AG04450 (cell line): ENCODE measurements around the gene ZNF366. TPM values are rescaled to one million over a fixed set of nuclear protein-coding genes. Genes with fewer than 3 reads are reported as not detected.

Experiments
- CTCF ChIA-PET: fragments of 300-600, 350-600 bp; formaldehyde crosslinking; extraction: SDS; loops from one replicate; lab custom pipeline; 2022; ENCODE audit warnings: antibody characterized with exemption, inconsistent platforms; lab: Charles Lee
- POLR2A ChIA-PET: fragments of 350-600 bp; formaldehyde crosslinking; extraction: SDS; loops from one replicate; lab custom pipeline; 2021; ENCODE audit warnings: antibody characterized with exemption, inconsistent platforms; lab: Yijun Ruan, JAX
- DNase-seq: peaks from one replicate; pipeline ENCODE4 v3.0.0-alpha.2; 2011; ENCODE audit warnings: low read depth, low spot score
- H3K27ac ChIP-seq: one replicate; pipeline ENCODE4 v1.5.1; 2012; ENCODE audit warnings: low read depth, low read length, control low read depth
- H3K27me3 ChIP-seq: one replicate; pipeline ENCODE4 v1.6.0; 2012; ENCODE audit warnings: low read length; ENCODE audit not compliant: control insufficient read depth, insufficient read depth
- H3K4me3 ChIP-seq: 2 replicates; pipeline ENCODE4 v1.5.1; 2011; ENCODE audit warnings: mild to moderate bottlenecking, low read depth, low read length, control low read depth
- H3K9me3 ChIP-seq: 2 replicates; pipeline ENCODE4 v1.5.1; 2012; ENCODE audit warnings: low read length; ENCODE audit not compliant: control insufficient read depth, insufficient read depth
- polyA plus RNA-seq: library from polyadenylated mRNA; depleted of rRNA; stranded (reverse); fragments of >200 nt; gene quantifications from 2 replicates; pipeline ENCODE4 v1.2.3, GENCODE V29; 2011
- TF ChIP-seq, protein P1 (sequence below): IDR thresholded peaks from 2 replicates; pipeline ENCODE4 v1.5.1; 2011; ENCODE audit warnings: low read depth, low read length, control low read depth, inconsistent platforms

The ZNF366 gene
- polyA plus RNA-seq, 1 experiment, result not detected

DNA sequence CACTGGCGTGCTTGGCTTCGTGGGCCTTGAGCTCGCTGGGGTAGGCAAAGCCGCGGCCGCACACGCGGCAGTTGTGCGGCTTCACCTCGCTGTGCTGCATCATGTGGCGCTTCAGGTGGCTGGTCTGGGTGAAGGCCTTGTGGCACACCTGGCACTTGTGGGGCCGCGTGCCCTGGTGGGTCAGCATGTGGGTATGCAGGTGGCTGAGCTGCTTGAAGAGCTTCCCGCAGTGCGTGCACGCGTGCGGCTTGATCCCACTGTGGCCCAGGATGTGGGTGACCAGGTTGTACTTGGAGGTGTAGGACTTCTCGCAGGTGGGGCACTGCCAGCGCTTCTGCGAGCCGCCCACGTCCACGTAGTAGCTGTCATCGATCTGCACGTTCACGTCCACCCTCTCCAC is 46.8 kb downstream of the ZNF366 start:
- POLR2A ChIA-PET, result no interaction called here
- no peak for DNase-seq
- H3K9me3 ChIP-seq, result peaks cover 9% of the 10 kb centered on the region; the same call in 1 of the 2 replicates
- H3K27ac ChIP-seq, result no peak overlapping the region
- no peaks in the 10 kb centered on the region for H3K27me3 ChIP-seq
- CTCF ChIA-PET, result no interaction called here
- TF ChIP-seq, protein P1, sequence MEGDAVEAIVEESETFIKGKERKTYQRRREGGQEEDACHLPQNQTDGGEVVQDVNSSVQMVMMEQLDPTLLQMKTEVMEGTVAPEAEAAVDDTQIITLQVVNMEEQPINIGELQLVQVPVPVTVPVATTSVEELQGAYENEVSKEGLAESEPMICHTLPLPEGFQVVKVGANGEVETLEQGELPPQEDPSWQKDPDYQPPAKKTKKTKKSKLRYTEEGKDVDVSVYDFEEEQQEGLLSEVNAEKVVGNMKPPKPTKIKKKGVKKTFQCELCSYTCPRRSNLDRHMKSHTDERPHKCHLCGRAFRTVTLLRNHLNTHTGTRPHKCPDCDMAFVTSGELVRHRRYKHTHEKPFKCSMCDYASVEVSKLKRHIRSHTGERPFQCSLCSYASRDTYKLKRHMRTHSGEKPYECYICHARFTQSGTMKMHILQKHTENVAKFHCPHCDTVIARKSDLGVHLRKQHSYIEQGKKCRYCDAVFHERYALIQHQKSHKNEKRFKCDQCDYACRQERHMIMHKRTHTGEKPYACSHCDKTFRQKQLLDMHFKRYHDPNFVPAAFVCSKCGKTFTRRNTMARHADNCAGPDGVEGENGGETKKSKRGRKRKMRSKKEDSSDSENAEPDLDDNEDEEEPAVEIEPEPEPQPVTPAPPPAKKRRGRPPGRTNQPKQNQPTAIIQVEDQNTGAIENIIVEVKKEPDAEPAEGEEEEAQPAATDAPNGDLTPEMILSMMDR, result no peak
- H3K4me3 ChIP-seq, result no peak overlapping the region

GRCh38 chr5:72459913-72460312 is 47.3 kb downstream of the ZNF366 start:
- H3K9me3 ChIP-seq, result peaks cover 9% of the 10 kb centered on the region; the same call in 1 of the 2 replicates
- no peak for DNase-seq
- no peaks in the 10 kb centered on the region for H3K27me3 ChIP-seq
- no peak overlapping the region for H3K27ac ChIP-seq
- ChIA-PET CTCF (no interaction called here), POLR2A (no interaction called here)
- no peak overlapping the region for H3K4me3 ChIP-seq
- TF ChIP-seq, protein P1, result no peak

- Histone ChIP-seq H3K27me3 (no peaks in the 10 kb centered on the region), H3K9me3 (peaks cover 9% of the 10 kb centered on the region; the same call in 1 of the 2 replicates), H3K27ac (no peak overlapping the region), H3K4me3 (no peak overlapping the region)
- CTCF ChIA-PET, result interaction anchor here (0.5 kb wide), 1 partner anchor 30 kb away, joined by 3 read pairs; no protein-coding TSS in a partner anchor
- DNase-seq, result no peak
- TF ChIP-seq, protein P1, result no peak
- POLR2A ChIA-PET, result no interaction called here
Measured at GRCh38 chr5:72459089-72459661, 48.0 kb downstream of the ZNF366 start.

- Histone ChIP-seq H3K4me3 (no peak overlapping the region), H3K27me3 (no peaks in the 10 kb centered on the region), H3K9me3 (peaks cover 9% of the 10 kb centered on the region; the same call in 1 of the 2 replicates), H3K27ac (no peak overlapping the region)
- TF ChIP-seq, protein P1, result no peak
- CTCF ChIA-PET, result no interaction called here
- POLR2A ChIA-PET, result no interaction called here
- DNase-seq, result no peak
Measured at GRCh38 chr5:72458407-72458806, 48.8 kb downstream of the ZNF366 start.

DNA sequence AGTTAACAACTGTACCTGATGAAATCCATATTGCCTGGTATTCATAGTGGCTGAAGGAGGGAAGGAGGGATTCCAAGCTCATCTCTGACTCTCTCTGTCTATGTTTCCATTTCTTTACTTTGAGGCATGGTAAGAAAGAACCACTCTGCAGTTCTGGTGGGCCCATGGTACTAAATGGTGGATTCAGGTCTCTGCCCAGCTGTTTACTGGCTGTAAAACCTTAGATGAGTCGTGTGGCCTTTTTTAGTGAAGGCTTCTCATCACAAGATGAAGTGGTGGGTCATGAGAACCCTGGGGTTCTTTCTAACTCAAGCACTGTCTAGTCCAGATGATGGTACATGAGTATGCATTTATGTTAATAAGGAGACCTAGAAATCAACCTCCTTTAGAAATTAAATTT is 49.7 kb downstream of the ZNF366 start:
- Histone ChIP-seq H3K9me3 (peaks cover 9% of the 10 kb centered on the region; the same call in 1 of the 2 replicates), H3K27ac (no peak overlapping the region), H3K4me3 (no peak overlapping the region), H3K27me3 (no peaks in the 10 kb centered on the region)
- TF ChIP-seq, protein P1, result no peak
- DNase-seq, result no peak
- POLR2A ChIA-PET, result no interaction called here
- CTCF ChIA-PET, result no interaction called here
